ENCODE data around the gene RNF26. TPM values are rescaled to one million over a fixed set of nuclear protein-coding genes. Genes with fewer than 3 reads are reported as not detected.
A peak's percentile ranks its signal among the peaks of the same experiment; 100 is the strongest.

Gene RNF26
- total and polyA plus RNA-seq, 2 of the 13 experiments (the other 11 are each of a cell fraction or from before 2014, with no cell fraction given), result 11.9 to 26.3 TPM

DNA sequence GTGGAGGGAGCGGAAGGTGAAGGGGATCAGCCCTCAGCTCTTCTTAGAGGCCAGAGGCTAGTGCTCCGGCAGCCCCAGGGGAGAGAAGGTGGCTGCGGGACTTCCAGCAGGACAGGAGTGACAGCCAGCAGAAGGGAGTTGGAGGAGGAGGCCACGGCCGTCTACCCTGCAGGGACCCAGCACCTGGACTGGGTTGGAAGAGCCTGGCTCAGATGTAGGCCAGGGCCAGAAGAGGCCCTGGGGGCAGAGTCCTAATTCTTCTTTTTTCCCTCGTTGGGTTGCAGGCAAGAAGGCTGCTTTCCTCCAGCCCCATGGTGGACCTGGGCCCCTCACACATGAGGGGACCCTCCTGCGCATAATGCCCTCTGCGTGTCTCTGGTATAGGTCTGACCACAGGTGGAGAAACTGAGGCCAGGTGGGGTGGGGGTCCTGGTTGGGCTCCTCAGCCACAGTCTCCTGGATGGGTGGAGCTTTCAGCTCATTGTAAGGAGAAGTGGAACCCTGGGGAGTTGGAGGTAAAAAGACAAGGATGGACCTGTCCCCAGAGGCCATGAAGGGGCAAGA, 15.1 kb upstream of the RNF26 start (continued):
- TF ChIP-seq HNF1B (CRISPR knock-in tag; IDR thresholded peaks at IDR 0.05) (0 out of 2 replicates have a peak, but pooled peaks have one; percentile 12), THAP11 (CRISPR knock-in tag; IDR thresholded peaks at IDR 0.05) (0 out of 2 replicates have a peak, but pooled peaks have one; percentile 4), PHB2 (IDR thresholded peaks at IDR 0.05; ENCODE audit: partially characterized antibody) (no peak), ELF4 (CRISPR knock-in tag; IDR thresholded peaks at IDR 0.05; ENCODE audit: borderline replicate concordance) (no peak), ZNF670 (CRISPR knock-in tag; IDR thresholded peaks at IDR 0.05; ENCODE audit: borderline replicate concordance) (no peak), FOXA1 (IDR thresholded peaks at IDR 0.05) (no peak), FOXA1 (CRISPR knock-in tag; IDR thresholded peaks at IDR 0.05) (no peak), ETV5 (CRISPR knock-in tag; IDR thresholded peaks at IDR 0.05; ENCODE audit: borderline replicate concordance) (no peak), ZNF678 (CRISPR knock-in tag; IDR thresholded peaks at IDR 0.05) (no peak), KDM2A (CRISPR knock-in tag; IDR thresholded peaks at IDR 0.05; ENCODE audit: borderline replicate concordance, low read depth) (no peak), ZNF703 (CRISPR knock-in tag; IDR thresholded peaks at IDR 0.05; ENCODE audit: borderline replicate concordance) (no peak), ATF7-NPFF (CRISPR knock-in tag; IDR thresholded peaks at IDR 0.05; ENCODE audit: low read depth) (no peak), MYC (CRISPR knock-in tag; IDR thresholded peaks at IDR 0.05; ENCODE audit: borderline replicate concordance) (no peak), ATF2 (CRISPR knock-in tag; IDR thresholded peaks at IDR 0.05) (no peak), NRL (CRISPR knock-in tag; IDR thresholded peaks at IDR 0.05; ENCODE audit: borderline replicate concordance) (0 out of 2 replicates have a peak, but pooled peaks have one; percentile 62), ZNF331 (CRISPR knock-in tag; IDR thresholded peaks at IDR 0.05) (no peak)
